Measurements from ENCODE around the gene SSR4. TPM values are rescaled to one million over a fixed set of nuclear protein-coding genes. Genes with fewer than 3 reads are reported as not detected.

SSR4 gene
- total RNA-seq, 4 donors from 2014 or later: 177 to 359 (median 279) TPM

DNA sequence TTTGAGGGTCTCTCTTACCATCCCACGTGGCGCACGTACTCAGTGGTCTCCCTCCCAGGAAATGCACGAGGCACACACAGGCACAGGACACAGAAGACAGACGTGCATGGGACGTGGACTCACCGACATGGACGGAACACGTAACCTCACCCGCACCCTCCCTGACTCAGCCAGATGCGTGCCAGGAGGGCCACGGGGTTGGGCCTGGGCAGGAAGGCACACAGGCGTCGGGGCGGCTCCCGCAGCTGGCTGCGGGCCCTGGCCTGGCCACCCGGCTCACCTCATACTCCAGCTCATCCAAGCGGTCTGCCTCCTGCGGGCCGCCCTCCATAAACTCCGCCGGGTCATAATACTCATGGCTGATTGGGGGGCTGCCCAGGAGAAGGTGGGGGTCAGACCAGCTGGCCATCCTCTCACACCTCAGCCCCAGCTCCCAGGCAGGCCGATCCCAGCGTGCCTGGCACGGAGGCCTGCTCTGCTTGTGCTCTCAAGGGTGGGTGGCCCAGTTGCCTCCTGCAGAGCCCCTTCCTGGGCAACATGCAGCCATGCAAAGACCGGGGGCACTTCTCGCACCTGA lies 12.6 kb downstream of the SSR4 start:
- Histone ChIP-seq H3K27ac (no peak overlapping the region), H3K4me3 (replicated peaks in 1 of 3) (no peak overlapping the region), H3K36me3 (no peaks in the 10 kb centered on the region), H3K27me3 (no peaks in the 10 kb centered on the region), H3K4me1 (no peaks in the 10 kb centered on the region), H3K9me3 (no peaks in the 10 kb centered on the region)
- no peak for DNase-seq
- no peak for TF ChIP-seq CTCF (IDR thresholded peaks at IDR 0.05)
- TF ChIP-seq POLR2A (IDR thresholded peaks at IDR 0.05): no peak
- 86 to 87% methylated on average over 2 to 3 of the region's 28 CpGs for WGBS, 2 donors
- intact Hi-C loops (cut with DNase I): no loop called here

DNA sequence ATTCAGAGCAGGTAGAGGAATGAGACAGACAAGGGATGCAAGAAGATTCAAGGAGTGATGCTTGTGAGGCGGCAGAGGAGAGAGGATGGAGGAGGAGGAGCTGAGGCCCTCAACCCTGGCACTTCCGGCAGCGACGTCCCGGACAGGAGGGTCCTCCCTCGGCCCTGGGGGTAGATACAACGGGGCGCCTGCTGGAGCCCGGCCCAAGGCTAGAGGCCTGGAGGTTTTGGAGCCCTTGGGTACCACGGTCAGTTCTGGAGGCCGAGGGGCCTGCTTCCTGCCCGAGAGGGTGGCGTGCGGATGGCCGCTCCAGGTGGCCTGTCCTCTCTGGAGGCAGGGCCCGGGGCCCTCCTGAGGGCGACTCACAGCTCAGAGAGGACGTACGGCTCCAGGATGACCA lies 13.5 kb downstream of the SSR4 start:
- no peaks in the 10 kb centered on the region for H3K27me3 ChIP-seq
- WGBS, 2 donors: 80 to 85% methylated on average over 2 to 6 of the region's 19 CpGs
- DNase-seq: no peak
- intact Hi-C loops (cut with DNase I): no loop called here
- no peaks in the 10 kb centered on the region for H3K4me1 ChIP-seq
- no peak for TF ChIP-seq POLR2A (IDR thresholded peaks at IDR 0.05)
- no peak for TF ChIP-seq CTCF (IDR thresholded peaks at IDR 0.05)
- H3K36me3 ChIP-seq: no peaks in the 10 kb centered on the region
- no peak overlapping the region for H3K4me3 ChIP-seq (replicated peaks in 1 of 3)
- no peaks in the 10 kb centered on the region for H3K9me3 ChIP-seq
- H3K27ac ChIP-seq: no peak overlapping the region

GRCh38 chrX:153812220-153812619 lies 17.8 kb downstream of the SSR4 start:
- Histone ChIP-seq H3K27me3 (no peaks in the 10 kb centered on the region), H3K36me3 (no peaks in the 10 kb centered on the region), H3K9me3 (no peaks in the 10 kb centered on the region), H3K4me1 (no peaks in the 10 kb centered on the region), H3K27ac (no peak overlapping the region), H3K4me3 (replicated peaks in 1 of 3) (no peak overlapping the region)
- TF ChIP-seq CTCF (IDR thresholded peaks at IDR 0.05): no peak
- TF ChIP-seq POLR2A (IDR thresholded peaks at IDR 0.05): no peak
- no peak for DNase-seq
- intact Hi-C loops (cut with DNase I): no loop called here
- WGBS, 2 donors: 38% methylated on average over 10 of the region's 14 CpGs; no CpG with 5 or more reads in 1 of the 2 donors

DNA sequence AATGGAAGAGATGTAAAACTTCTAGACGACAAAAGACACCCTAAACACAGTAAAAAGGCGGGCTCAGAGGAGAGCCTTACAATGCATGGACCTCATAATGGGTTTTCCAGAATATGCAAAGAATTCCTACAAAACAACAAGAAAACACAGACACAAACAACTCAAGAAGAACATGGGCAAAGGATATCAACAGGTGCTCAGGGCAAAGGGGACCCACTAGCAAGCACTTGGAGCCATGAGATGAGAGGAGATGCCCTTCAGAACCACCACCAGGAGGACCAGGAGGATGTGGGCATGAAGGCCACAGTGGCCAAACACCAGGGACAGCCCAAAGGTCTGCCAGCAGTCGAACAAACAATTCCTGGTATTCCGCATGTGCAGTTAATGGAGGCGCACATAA lies 18.7 kb downstream of the SSR4 start:
- WGBS, 2 donors: 93 to 98% methylated on average over 5 of the region's 5 CpGs
- intact Hi-C loops (cut with DNase I): no loop called here
- DNase-seq: no peak
- H3K4me3 ChIP-seq (replicated peaks in 1 of 3): no peak overlapping the region
- no peaks in the 10 kb centered on the region for H3K27me3 ChIP-seq
- no peak overlapping the region for H3K27ac ChIP-seq
- no peaks in the 10 kb centered on the region for H3K36me3 ChIP-seq
- TF ChIP-seq CTCF (IDR thresholded peaks at IDR 0.05): no peak
- TF ChIP-seq POLR2A (IDR thresholded peaks at IDR 0.05): no peak
- no peaks in the 10 kb centered on the region for H3K4me1 ChIP-seq
- no peaks in the 10 kb centered on the region for H3K9me3 ChIP-seq

DNA sequence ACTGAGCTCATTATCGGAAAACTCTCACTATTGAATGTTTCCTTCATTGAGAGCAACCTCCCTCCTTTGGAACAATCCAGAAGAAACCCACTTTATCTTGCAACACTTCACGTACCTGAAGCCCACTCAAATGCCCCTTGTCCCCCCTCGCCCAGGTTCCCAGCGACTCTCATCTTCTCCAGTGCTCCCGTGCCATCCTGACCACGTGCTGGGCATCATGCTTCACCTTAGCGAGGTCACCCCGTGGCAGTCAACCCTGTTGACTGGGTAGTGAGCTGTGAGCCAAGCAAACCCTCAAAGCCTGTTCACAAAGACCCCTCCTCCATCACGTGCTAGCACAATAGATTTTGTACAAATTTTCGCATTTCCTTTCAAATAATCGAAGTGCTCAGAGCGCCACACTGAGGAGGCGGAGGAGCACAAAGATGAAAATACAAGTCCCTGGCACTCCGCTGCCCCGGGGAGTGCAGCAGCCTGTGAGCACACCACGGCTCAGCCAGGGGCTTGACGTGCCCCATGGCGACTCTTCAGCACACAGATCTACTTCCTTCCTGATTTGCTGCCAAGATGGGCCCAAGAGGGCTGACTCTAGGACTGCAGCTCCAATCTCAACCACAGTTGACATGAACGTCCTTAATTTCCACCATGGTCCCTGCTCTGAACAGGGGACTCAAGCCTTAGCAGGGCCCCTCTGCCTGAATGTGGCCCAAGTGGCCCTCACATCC lies 20.3 kb downstream of the SSR4 start:
- 56 to 61% methylated on average over 9 to 19 of the region's 19 CpGs for WGBS, 2 donors
- TF ChIP-seq POLR2A (IDR thresholded peaks at IDR 0.05): no peak
- TF ChIP-seq CTCF (IDR thresholded peaks at IDR 0.05): no peak
- intact Hi-C loops (cut with DNase I): no loop called here
- H3K9me3 ChIP-seq: no peaks in the 10 kb centered on the region
- H3K27ac ChIP-seq: no peak overlapping the region
- H3K4me1 ChIP-seq: no peaks in the 10 kb centered on the region
- no peak overlapping the region for H3K4me3 ChIP-seq (replicated peaks in 1 of 3)
- DNase-seq: no peak
- H3K27me3 ChIP-seq: no peaks in the 10 kb centered on the region
- no peaks in the 10 kb centered on the region for H3K36me3 ChIP-seq

Measured in thyroid gland (tissue), 4 donors.